ENCODE results near the gene LRP1B.

The LRP1B gene

DNA sequence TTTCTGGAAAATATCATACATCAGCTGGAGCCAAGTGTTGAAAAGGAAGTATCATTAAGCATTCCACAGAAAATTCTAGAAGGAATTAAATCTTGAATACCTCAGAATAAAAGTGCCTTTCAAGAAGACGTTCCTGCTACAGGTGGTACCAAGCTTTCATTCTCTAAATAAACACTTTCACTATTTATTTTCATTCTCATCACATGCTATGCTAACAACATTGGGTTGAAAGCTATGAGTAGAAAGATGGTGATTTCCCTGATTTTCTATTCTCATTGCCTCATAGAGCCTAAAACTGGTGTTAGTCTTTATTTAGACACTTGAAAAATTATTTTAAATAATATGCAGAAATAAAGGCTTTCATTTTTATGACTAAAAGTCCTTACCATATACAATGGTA, 324.7 kb downstream of the LRP1B start:
- TF ChIP-seq ZNF274 (IDR thresholded peaks at IDR 0.05; ENCODE audit: low read depth, low read length): no peak
- no peak overlapping the region for H3K4me3 ChIP-seq (ENCODE audit: low read length)

DNA sequence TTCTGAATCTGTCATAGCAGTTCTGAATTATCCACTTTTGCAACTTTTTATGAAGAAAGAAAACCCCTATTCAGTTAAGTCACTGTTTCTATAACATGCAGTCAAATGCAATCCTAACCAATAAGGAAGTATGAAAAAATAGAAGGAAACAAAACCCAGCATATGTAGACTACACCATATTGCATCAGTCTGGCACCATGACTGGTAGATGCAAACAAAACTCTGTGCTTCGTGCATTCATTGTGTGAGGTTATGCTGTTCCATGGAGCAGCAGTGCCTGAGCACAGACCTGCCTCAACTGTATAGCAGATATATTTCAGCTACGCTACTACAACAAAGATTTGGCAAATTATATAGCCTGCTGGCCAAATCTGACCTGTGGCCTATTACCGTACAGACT, 325.5 kb downstream of the LRP1B start:
- no peak overlapping the region for H3K4me3 ChIP-seq (ENCODE audit: low read length)
- no peak for TF ChIP-seq ZNF274 (IDR thresholded peaks at IDR 0.05; ENCODE audit: low read depth, low read length)

DNA sequence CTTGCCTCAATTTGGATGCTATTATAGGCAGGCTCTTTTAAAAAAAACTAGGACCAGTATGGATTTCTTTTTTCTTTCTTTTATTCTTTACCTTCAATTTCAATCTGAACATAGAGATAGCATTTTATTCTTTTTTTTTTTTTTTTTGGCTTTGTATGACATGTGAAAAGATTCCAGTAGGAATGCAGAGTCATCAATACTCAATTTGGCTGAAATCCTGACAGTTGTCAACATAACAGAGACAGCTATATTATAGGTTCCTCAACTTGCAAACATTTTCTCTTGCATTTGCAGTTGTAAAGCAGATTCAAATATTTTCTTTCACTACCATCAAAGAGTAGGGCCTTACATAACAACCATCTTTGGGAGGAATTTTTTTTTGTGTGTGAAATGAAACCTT, 334.4 kb downstream of the LRP1B start:
- no peak overlapping the region for H3K4me3 ChIP-seq (ENCODE audit: low read length)
- TF ChIP-seq ZNF274 (IDR thresholded peaks at IDR 0.05; ENCODE audit: low read depth, low read length): no peak

DNA sequence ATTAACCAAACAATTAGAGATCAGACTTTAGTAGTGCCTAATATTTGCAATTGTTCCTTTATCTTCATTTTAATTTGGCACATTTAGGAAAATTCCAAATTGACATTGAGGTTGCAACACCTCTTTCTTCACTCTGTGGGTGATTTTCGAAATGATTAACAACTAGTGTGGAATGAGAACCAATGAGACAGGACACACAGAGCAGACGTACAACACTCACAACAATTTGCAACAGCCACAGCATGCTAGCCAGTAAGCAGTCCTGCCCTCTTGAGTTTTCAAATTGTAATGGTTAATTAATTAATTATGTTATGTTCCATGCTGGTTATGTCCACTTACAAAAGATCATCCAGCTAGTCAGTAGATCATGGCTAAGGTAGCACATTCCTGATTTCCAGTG, 339.3 kb downstream of the LRP1B start:
- no peak overlapping the region for H3K4me3 ChIP-seq (ENCODE audit: low read length)
- TF ChIP-seq ZNF274 (IDR thresholded peaks at IDR 0.05; ENCODE audit: low read depth, low read length): no peak

DNA sequence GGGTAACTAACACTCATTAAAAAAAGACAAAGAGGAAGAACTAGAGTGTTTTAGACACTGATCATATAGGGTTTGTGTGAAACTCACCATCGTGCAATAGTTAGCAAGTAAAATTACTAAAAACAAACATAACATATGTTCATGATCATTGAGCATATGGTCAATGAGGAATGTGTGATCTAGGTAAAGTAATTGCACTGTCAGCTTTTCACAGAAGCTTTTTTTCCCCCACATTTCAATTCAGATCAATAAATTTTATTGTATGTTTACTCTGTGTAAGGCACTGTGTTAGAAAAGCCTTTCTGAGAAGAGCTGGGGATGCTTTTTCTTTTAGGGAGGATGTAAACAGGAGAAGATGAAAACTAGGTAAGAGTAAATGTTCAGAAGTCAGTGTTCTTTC, 348.2 kb downstream of the LRP1B start:
- TF ChIP-seq ZNF274 (IDR thresholded peaks at IDR 0.05; ENCODE audit: low read depth, low read length): no peak
- H3K4me3 ChIP-seq (ENCODE audit: low read length): no peak overlapping the region

DNA sequence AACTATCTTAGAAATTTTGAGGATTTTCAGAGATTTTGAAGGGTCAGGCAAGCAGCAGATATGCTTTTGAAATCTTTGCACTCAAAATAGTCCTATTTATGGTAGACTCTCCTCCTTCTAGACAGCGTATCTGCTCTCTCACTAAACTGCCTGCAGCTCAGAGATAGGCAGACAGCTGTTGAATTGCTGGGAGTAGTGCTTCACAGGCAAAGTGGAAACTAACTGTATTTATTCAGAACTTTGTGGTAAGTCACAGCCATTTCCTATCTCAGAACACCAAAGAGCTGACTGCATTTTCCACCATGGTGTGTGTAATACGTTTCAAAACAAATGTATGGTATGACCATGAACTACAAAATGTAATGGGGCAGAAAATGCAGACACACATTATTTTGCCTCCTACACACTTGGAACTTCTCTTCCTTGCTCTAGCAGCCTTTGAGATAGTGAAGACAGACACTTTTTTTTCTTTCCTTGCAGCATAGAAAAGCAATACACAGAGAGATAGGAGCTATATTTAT, 352.4 kb downstream of the LRP1B start:
- no peak overlapping the region for H3K4me3 ChIP-seq (ENCODE audit: low read length)
- TF ChIP-seq ZNF274 (IDR thresholded peaks at IDR 0.05; ENCODE audit: low read depth, low read length): no peak

DNA sequence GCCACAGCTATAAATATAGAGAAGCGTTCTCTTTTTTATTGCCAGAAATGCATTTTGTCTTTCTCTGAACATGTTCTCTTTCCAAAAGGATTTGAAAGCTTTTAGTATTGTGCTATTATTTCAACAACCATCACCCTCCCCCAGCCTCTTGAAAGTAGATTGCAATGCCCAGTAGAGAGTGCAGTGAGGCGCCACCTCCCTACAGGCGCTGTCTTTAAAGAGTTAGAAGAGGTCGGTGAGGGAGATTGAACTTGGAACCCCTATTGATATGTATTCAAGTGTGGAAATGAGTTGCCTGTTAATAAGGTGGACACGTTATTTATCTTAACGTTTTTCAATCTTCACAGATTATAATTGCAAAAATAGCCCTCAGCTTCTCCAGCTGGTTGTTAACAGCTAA, 360.3 kb downstream of the LRP1B start:
- TF ChIP-seq ZNF274 (IDR thresholded peaks at IDR 0.05; ENCODE audit: low read depth, low read length): no peak
- no peak overlapping the region for H3K4me3 ChIP-seq (ENCODE audit: low read length)

DNA sequence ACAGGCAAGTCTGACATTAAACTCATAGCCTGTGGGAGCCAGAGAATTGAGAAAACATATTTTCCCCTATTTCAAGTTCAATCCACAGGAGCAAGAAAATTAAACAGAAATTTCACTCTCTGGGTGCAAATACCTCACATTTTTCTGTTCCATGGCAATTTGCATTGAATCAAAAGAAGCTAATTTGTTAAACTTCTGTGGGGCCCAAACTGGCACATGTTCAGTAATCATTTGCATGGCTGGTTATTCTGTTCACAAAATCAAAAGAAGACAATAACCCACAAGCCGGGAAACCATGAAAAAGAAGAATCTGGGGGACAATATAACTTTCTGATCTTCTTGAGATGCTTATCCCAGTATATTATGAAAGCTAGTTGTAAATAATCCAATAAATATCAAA, 363.1 kb downstream of the LRP1B start:
- no peak for TF ChIP-seq ZNF274 (IDR thresholded peaks at IDR 0.05; ENCODE audit: low read depth, low read length)

DNA sequence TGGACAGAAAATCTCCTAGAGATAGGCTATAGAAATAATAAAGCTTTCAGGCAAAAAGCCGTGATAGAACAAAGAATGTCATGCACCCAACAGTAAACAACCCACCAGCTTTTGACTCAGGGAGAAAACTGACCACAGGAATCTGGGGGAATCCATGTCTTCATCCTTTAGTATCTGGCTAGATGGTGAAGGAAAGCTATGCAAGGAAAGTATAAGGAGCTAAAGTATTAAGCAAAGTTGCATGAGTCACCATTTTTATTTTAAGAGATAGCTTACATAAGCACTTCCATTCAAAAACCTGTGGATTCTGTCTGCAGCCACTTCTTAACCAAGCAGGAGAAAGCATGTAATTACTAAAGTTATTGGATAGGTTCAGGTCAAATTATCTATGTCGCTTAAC, 363.8 kb downstream of the LRP1B start:
- no peak overlapping the region for H3K4me3 ChIP-seq (ENCODE audit: low read length)
- TF ChIP-seq ZNF274 (IDR thresholded peaks at IDR 0.05; ENCODE audit: low read depth, low read length): no peak

More for the DNA sequence above, 363.1 kb downstream of the LRP1B start:
- no peak overlapping the region for H3K4me3 ChIP-seq (ENCODE audit: low read length)

DNA sequence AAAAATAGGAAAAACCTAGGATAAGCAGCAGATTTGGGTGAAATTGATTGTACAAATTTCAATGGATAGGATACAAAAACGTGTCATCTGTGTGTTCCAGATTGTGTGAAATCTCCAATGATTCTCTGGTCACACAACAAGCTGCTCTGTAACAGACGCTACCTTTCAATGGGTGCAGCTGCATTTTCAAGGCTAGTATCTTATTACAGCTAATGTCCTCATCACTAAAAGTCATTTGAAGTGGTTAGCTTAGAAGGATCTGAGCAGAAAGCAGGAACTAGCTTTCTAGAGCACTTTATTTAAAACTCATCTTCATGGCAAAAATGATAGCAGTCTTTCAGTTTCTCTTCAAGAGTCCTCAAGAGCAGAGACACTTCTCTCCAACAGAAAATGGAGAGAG, 364.6 kb downstream of the LRP1B start:
- H3K4me3 ChIP-seq (ENCODE audit: low read length): no peak overlapping the region
- no peak for TF ChIP-seq ZNF274 (IDR thresholded peaks at IDR 0.05; ENCODE audit: low read depth, low read length)

DNA sequence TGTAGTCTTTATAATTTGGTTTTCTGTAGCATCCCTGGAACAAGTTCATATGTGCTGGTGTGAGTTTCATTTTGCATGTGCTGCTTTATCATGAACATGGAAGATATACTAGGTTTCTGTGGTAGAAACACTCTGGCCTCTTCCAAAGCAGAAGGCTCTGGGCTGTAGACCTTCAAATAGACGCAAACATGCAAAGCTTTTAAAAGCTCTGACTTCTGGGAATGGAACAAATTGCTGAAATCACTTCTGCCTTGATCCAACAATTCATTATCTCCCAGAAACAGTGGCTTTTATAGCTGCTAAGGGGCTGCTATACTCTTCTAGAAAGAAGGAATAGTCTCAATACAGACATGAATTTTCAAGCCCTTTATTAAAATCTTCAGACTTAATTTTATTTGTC, 382.2 kb downstream of the LRP1B start:
- TF ChIP-seq ZNF274 (IDR thresholded peaks at IDR 0.05; ENCODE audit: low read depth, low read length): no peak
- H3K4me3 ChIP-seq (ENCODE audit: low read length): no peak overlapping the region

DNA sequence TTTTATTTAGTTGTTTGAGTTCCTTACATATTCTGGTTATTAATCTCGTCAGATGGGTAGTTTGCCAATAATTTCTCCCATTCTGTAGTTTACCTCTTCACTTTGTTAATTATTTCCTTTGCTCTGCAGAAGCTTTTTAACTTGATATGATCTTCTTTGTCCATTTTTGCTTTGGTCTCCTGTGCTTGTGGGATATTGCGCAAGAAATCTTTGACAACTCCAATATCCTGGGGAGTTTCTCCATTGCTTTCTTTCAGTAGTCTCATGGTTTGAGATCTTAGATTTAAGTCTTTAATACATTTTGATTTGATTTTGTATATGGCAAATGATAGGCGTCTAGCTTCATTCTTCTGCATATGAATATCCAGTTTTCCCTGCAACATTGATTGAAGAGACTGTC, 389.2 kb downstream of the LRP1B start:
- no peak overlapping the region for H3K4me3 ChIP-seq (ENCODE audit: low read length)
- TF ChIP-seq ZNF274 (IDR thresholded peaks at IDR 0.05; ENCODE audit: low read depth, low read length): no peak

DNA sequence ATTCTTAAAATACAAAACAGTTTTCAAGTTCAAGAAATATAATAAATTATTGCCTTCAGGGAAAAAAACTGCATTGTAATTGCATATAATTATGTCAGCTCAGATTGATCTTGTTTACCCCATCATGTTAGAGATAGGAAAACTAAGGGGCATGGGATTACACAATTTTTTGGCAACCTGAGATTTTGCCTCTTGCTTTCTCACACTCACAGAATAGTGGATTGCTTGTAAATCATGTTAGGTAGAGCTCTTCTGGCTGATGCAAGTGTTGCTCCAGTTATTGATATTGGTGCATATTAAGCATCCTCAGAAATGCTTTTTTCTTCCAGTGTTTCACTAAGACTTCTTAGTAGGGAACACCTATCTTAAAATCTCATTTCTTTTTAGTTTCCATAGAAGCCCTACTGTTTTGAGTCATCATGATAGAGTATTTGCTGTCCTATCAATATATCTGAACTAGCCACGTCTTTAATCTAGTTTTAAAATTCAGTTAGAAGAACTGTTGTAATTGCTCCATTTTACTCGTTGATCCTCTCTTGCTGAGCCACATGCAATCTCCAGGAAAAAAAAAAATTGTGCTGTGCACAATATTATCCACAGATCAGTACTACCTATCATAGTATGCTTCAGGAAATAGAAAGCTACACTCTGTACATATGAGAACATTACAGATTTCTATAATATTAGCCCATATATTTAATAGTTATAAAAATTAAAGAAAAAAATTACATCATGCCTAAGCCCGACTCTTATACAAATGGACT, 393.1 kb downstream of the LRP1B start:
- no peak for TF ChIP-seq ZNF274 (IDR thresholded peaks at IDR 0.05; ENCODE audit: low read depth, low read length)
- H3K4me3 ChIP-seq (ENCODE audit: low read length): no peak overlapping the region

DNA sequence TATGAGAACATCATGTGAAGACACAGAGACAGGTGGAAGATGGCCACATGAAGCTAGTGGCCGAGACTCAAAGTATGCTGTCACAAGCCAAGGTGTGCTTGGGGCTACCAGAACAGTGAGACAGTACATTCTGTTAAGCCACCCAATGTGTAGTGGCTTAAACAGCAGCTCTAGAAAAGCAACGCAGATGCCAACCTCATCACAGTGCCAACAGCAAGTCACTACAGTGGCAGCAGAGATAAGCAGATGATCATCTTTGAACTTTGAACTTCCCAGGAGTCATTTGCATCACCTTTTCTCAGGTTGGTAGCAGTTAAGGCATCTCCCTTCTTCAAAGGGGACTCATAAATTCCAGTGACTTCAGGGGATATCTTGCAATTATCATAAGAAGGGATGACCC, 394.4 kb downstream of the LRP1B start:
- TF ChIP-seq ZNF274 (IDR thresholded peaks at IDR 0.05; ENCODE audit: low read depth, low read length): no peak
- H3K4me3 ChIP-seq (ENCODE audit: low read length): no peak overlapping the region

DNA sequence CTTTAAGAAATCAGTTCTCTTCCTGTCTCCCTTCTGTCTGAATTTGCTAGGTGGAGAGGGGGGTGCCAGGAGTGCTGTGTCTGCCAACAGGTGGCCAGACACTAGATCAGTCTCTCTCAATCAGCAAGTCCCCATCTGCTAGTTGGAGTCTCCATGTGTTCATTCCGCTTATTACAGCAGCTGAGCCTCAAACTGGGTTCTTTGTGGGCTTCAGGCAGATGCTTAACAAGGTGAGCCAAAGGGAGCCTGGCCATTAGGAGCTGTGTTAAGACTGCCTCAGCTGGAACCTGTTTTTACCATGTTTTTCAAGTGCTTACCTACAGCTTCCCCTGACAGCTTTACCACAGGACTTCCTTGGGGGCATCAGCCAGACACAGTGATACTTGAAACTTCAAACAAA, 401.9 kb downstream of the LRP1B start:
- no peak for TF ChIP-seq ZNF274 (IDR thresholded peaks at IDR 0.05; ENCODE audit: low read depth, low read length)
- H3K4me3 ChIP-seq (ENCODE audit: low read length): no peak overlapping the region

DNA sequence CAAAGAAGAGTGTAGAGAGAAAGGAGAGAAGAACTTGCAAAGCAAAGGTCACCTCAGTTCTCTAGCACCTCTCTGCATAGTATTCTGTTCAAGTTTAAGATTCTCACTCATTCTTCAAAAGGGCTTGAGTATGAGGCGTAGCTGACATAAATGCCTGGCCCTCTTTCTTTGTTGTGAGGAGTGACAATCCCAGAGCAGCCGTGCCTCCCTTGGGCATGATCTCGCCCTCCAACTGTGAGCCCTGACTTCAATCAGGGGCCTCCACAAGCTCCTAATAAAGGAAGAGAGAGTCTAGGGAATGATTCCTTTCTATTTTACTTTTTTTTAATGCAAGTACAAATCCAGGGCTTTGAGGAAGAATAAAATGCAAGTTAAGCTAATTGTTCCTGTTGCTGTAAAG, 402.7 kb downstream of the LRP1B start:
- H3K4me3 ChIP-seq (ENCODE audit: low read length): no peak overlapping the region
- no peak for TF ChIP-seq ZNF274 (IDR thresholded peaks at IDR 0.05; ENCODE audit: low read depth, low read length)

All from GM08714 (cell line).